ENCODE measurements around the gene PLD1.

- no peak for TF ChIP-seq POLR2A (IDR thresholded peaks at IDR 0.05; ENCODE audit: low read length)
- TF ChIP-seq GATA1 (IDR thresholded peaks at IDR 0.05; ENCODE audit: low read depth, low read length): no peak
Observed at GRCh38 chr3:171727288-171727687, 83.0 kb downstream of the PLD1 start.
